ENCODE data around the gene LONRF2.

Gene LONRF2

GRCh38 chr2:100262555-100263320, 59.6 kb downstream of the LONRF2 start:
- H3K9me2 ChIP-seq (replicated peaks; ENCODE audit: control insufficient read depth, low read length), result no peaks in the 10 kb centered on the region
- TF ChIP-seq EZH2phosphoT487 (IDR thresholded peaks at IDR 0.05; ENCODE audit: borderline replicate concordance, low read length), result no peak
- TF ChIP-seq CTCF (IDR thresholded peaks at IDR 0.05; ENCODE audit: low read depth, low read length, poor library complexity, severe bottlenecking), result peak; percentile 99
- H3K27me3 ChIP-seq (ENCODE audit: control insufficient read depth, low read length), result no peaks in the 10 kb centered on the region
- peaks cover 28% of the 10 kb centered on the region for H3K4me1 ChIP-seq (ENCODE audit: control insufficient read depth, low read length)
- H3K9me3 ChIP-seq (ENCODE audit: control insufficient read depth, insufficient read depth, low read length), result no peaks in the 10 kb centered on the region
- no peaks in the 10 kb centered on the region for H4K20me1 ChIP-seq (ENCODE audit: control insufficient read depth, insufficient read depth, low read depth, low read length)
- no peak overlapping the region for H3K27ac ChIP-seq (ENCODE audit: low read depth, low read length)
- peak overlapping the region; percentile 72 for H3K4me2 ChIP-seq (ENCODE audit: low read length)
- H3K79me2 ChIP-seq (ENCODE audit: control insufficient read depth, low read length), result no peaks in the 10 kb centered on the region
- no peaks in the 10 kb centered on the region for H3K36me3 ChIP-seq (ENCODE audit: control insufficient read depth, low read length)
- H3F3A ChIP-seq (ENCODE audit: control insufficient read depth, insufficient read depth), result peaks cover 7% of the 10 kb centered on the region; the same call in 1 of the 2 replicates
- H3K4me3 ChIP-seq (ENCODE audit: low read length), result peak overlapping the region; percentile 49

- TF ChIP-seq EZH2phosphoT487 (IDR thresholded peaks at IDR 0.05; ENCODE audit: borderline replicate concordance, low read length) (no peak), CTCF (IDR thresholded peaks at IDR 0.05; ENCODE audit: low read depth, low read length, poor library complexity, severe bottlenecking) (no peak)
- Histone ChIP-seq H3K36me3 (ENCODE audit: control insufficient read depth, low read length) (no peaks in the 10 kb centered on the region), H3F3A (ENCODE audit: control insufficient read depth, insufficient read depth) (peaks cover 7% of the 10 kb centered on the region; the same call in 1 of the 2 replicates), H3K9me3 (ENCODE audit: control insufficient read depth, insufficient read depth, low read length) (no peaks in the 10 kb centered on the region), H3K27me3 (ENCODE audit: control insufficient read depth, low read length) (no peaks in the 10 kb centered on the region), H4K20me1 (ENCODE audit: control insufficient read depth, insufficient read depth, low read depth, low read length) (no peaks in the 10 kb centered on the region), H3K4me1 (ENCODE audit: control insufficient read depth, low read length) (peaks cover 31% of the 10 kb centered on the region), H3K9me2 (replicated peaks; ENCODE audit: control insufficient read depth, low read length) (no peaks in the 10 kb centered on the region), H3K4me3 (ENCODE audit: low read length) (no peak overlapping the region), H3K27ac (ENCODE audit: low read depth, low read length) (no peak overlapping the region), H3K4me2 (ENCODE audit: low read length) (no peak overlapping the region), H3K79me2 (ENCODE audit: control insufficient read depth, low read length) (no peaks in the 10 kb centered on the region)
These were observed 60.3 kb downstream of the LONRF2 start for GRCh38 chr2:100262046-100262445.

DNA sequence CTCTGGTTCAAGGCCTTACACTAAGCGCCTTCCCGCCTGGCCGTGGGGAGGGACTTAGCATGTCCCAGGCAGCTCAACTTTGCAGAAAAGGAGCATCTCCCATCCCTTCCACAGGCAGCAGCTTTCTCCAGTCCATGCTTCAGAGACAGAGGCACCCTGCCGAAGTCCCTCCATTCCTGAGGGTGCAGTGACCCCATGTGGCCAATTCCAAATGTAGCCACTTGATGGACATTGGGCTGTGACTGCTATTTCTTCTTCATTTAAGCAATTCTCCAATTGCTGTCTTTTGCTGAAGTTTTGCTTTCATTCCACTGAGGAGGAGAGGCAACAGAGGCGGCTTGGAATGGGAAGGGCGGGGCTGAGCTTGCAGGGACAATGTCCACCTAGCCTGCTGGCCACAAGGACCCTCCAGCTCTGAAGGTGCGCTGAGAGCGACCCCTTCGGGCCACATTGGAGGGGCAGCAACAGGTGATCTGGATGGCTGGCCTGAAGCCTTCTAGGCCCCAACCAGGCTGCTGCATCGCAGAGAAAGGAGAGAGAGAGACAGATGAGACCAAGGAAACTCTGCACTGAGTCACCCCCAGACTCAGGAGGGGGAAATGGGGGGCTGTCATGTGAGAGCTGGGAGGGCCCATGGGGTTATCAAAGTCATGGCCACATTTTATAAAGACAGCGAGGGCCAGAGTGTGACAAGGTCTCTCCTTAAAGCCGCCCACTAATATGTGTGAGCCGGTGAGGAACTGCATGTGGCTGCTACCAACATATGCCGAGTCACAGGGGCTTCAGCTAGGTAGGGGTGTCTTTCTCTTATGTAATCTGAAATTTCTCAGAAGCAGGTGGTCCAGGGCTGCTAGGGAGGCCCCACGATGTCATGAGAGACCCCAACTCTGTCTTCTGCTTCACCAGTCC, 61.3 kb downstream of the LONRF2 start:
- H3K36me3 ChIP-seq (ENCODE audit: control insufficient read depth, low read length), result no peaks in the 10 kb centered on the region
- TF ChIP-seq EZH2phosphoT487 (IDR thresholded peaks at IDR 0.05; ENCODE audit: borderline replicate concordance, low read length) (no peak), CTCF (IDR thresholded peaks at IDR 0.05; ENCODE audit: low read depth, low read length, poor library complexity, severe bottlenecking) (peak; percentile 72)
- no peaks in the 10 kb centered on the region for H3K9me3 ChIP-seq (ENCODE audit: control insufficient read depth, insufficient read depth, low read length)
- H3K4me1 ChIP-seq (ENCODE audit: control insufficient read depth, low read length), result peaks cover 42% of the 10 kb centered on the region
- peaks cover 7% of the 10 kb centered on the region; the same call in 1 of the 2 replicates for H3F3A ChIP-seq (ENCODE audit: control insufficient read depth, insufficient read depth)
- no peaks in the 10 kb centered on the region for H3K27me3 ChIP-seq (ENCODE audit: control insufficient read depth, low read length)
- H4K20me1 ChIP-seq (ENCODE audit: control insufficient read depth, insufficient read depth, low read depth, low read length), result no peaks in the 10 kb centered on the region
- H3K4me3 ChIP-seq (ENCODE audit: low read length), result no peak overlapping the region
- no peak overlapping the region for H3K27ac ChIP-seq (ENCODE audit: low read depth, low read length)
- no peaks in the 10 kb centered on the region for H3K9me2 ChIP-seq (replicated peaks; ENCODE audit: control insufficient read depth, low read length)
- no peak overlapping the region for H3K4me2 ChIP-seq (ENCODE audit: low read length)
- H3K79me2 ChIP-seq (ENCODE audit: control insufficient read depth, low read length), result no peaks in the 10 kb centered on the region

All from DOHH2 (cell line).